ENCODE measurements around the gene HAGHL. TPM values are rescaled to one million over a fixed set of nuclear protein-coding genes. Genes with fewer than 3 reads are reported as not detected.
"Not testable (repeated sequence)": the region's sequence is repeated elsewhere in the genome, so short reads cannot be mapped to it uniquely, and the experiment has no call there.

HAGHL gene
- total RNA-seq, 2 donors from 2014 or later, result 22.2 to 24.5 TPM

DNA sequence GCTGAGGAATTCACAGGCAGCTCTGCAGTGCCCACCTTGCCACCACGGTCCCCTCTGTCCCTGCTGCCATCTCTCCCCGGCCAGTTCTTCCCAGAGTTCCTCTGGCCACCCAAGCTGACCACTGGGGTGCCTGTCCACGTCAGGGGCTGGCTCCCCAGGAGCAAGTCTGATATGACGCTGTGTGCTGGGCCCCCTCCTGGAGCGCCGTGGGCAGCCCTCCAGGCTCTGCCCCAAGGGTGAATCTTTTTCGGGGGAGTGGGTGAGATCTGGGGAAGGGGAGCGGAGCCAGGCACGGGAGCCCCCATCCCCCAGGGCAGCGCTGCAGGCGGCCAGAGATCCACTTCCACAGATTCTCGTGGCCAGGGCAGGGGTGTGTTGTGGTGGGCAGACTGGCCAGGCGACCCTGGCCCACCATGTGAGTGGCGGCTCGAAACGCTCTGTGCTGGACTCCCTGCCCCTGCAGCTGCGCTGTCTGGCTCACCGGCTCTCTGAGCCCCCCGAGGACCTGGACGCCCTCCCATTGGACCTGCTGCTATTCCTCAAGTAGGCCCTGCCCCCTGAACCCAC, 37.4 kb downstream of the HAGHL start:
- Mint-ChIP-seq H3K36me3 (no peaks in the 10 kb centered on the region), H3K27ac (no peak overlapping the region), H3K9me3 (no peaks in the 10 kb centered on the region)
- ATAC-seq, result no peak
- no peak for DNase-seq (ENCODE audit: low spot score in 2 of 2)

DNA sequence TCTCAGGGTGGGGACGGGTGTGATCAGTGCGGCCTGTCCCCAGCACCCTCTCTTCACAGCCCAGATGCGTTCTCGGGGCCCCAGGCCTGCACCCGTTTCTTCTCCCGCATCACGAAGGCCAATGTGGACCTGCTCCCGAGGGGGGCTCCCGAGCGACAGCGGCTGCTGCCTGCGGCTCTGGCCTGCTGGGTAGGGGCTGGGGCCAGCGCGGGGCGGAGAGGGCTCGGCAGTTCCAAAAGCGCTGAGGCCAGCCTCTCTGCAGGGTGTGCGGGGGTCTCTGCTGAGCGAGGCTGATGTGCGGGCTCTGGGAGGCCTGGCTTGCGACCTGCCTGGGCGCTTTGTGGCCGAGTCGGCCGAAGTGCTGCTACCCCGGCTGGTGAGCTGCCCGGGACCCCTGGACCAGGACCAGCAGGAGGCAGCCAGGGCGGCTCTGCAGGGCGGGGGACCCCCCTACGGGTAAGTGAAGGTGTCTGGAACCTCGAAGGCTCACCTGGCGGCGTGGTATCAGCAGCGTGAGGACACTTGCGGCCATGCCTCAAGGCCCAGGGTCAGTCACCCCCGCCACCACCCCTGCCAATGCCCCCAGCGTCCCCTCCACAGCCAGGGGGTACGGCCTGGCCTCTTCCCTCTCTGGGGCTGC, 38.1 kb downstream of the HAGHL start:
- Mint-ChIP-seq H3K36me3 (no peaks in the 10 kb centered on the region), H3K9me3 (no peaks in the 10 kb centered on the region), H3K27ac (no peak overlapping the region)
- ATAC-seq, result no peak
- no peak for DNase-seq (ENCODE audit: low spot score in 2 of 2)

DNA sequence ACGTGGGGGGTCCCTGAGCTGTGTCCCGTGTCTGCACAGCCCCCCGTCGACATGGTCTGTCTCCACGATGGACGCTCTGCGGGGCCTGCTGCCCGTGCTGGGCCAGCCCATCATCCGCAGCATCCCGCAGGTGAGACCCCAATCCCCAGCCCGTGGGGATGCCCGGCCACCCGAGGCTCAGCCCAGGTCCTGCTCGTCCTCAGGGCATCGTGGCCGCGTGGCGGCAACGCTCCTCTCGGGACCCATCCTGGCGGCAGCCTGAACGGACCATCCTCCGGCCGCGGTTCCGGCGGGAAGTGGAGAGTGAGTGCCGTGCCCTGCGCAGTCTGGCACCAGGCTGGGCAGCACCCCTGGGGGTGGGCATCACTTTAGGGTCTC, 38.6 kb downstream of the HAGHL start:
- H3K27ac Mint-ChIP-seq, result no peak overlapping the region
- H3K36me3 Mint-ChIP-seq, result no peaks in the 10 kb centered on the region
- no peak for ATAC-seq
- H3K9me3 Mint-ChIP-seq, result no peaks in the 10 kb centered on the region
- no peak for DNase-seq (ENCODE audit: low spot score in 2 of 2)

- H3K27ac Mint-ChIP-seq, result no peak overlapping the region
- H3K36me3 Mint-ChIP-seq, result no peaks in the 10 kb centered on the region
- no peak for DNase-seq (ENCODE audit: low spot score in 2 of 2)
- ATAC-seq, result no peak
- H3K9me3 Mint-ChIP-seq, result no peaks in the 10 kb centered on the region
Measured at GRCh38 chr16:766008-766819, 39.3 kb downstream of the HAGHL start.

- ATAC-seq (no peak), DNase-seq (ENCODE audit: low spot score in 2 of 2) (no peak)
- Mint-ChIP-seq H3K27ac (no peak overlapping the region), H3K9me3 (no peaks in the 10 kb centered on the region), H3K36me3 (no peaks in the 10 kb centered on the region)
Measured at GRCh38 chr16:766820-767640, 40.1 kb downstream of the HAGHL start.

GRCh38 chr16:767743-768235, 40.9 kb downstream of the HAGHL start:
- H3K36me3 Mint-ChIP-seq, result no peaks in the 10 kb centered on the region
- H3K9me3 Mint-ChIP-seq, result no peaks in the 10 kb centered on the region
- no peak for DNase-seq (ENCODE audit: low spot score in 2 of 2)

GRCh38 chr16:768428-768827, 41.5 kb downstream of the HAGHL start:
- Mint-ChIP-seq H3K27ac (no peak overlapping the region), H3K9me3 (no peaks in the 10 kb centered on the region), H3K36me3 (no peaks in the 10 kb centered on the region)
- ATAC-seq (peak in 1 of 2 donors; percentile 11), DNase-seq (ENCODE audit: low spot score in 2 of 2) (no peak)

More at GRCh38 chr16:767743-768235, 40.9 kb downstream of the HAGHL start:
- H3K27ac Mint-ChIP-seq, result no peak overlapping the region
- ATAC-seq, result no peak

- no peak overlapping the region for H3K27ac Mint-ChIP-seq
- DNase-seq (ENCODE audit: low spot score in 2 of 2) (no peak), ATAC-seq (no peak)
- H3K9me3 Mint-ChIP-seq, result no peaks in the 10 kb centered on the region
- H3K36me3 Mint-ChIP-seq, result no peaks in the 10 kb centered on the region
Measured at GRCh38 chr16:769184-769784, 42.4 kb downstream of the HAGHL start.

DNA sequence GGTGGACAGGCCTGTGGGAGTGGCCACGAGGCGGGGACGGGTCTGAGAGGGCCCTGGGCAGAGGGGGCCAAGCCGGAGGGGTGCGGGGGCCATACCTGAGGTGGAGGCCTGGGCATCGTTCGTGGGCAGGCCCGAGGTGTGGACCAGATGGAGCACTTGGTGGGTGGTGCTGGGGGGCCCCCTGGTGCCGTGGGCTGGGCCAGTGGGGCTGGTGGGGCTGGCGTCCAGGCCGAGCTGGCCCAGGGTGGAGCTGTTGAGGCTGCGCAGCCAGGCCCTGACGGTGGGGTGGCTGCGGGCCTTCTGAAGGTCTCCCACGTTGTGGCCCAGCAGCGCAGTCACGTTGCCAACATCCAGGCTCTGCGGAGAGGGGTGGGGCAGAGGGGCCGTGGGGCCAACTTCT, 43.0 kb downstream of the HAGHL start:
- Mint-ChIP-seq H3K27ac (no peak overlapping the region), H3K36me3 (no peaks in the 10 kb centered on the region), H3K9me3 (no peaks in the 10 kb centered on the region)
- no peak for DNase-seq (ENCODE audit: low spot score in 2 of 2)
- no peak for ATAC-seq

DNA sequence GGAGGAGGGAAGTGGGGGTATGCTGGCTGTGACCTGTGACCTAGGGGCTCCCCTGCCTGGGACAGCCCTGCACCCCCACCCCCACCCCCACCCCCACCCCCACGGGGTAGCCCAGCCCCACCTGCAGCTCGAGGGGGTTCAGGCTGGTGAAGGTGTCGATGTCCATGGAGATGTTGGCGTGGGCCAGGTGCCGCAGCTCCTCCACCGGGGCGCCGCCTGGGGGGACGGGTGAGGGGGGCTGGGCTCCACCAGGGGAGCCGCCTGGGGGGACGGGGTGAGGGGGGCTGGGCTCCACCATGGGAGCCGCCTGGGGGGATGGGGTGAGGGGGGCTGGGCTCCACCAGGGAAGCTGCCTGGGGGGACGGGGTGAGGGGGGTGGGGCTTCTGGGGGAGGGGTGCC, 43.5 kb downstream of the HAGHL start:
- ATAC-seq (no peak), DNase-seq (ENCODE audit: low spot score in 2 of 2) (no peak)
- Mint-ChIP-seq H3K36me3 (no peaks in the 10 kb centered on the region), H3K9me3 (no peaks in the 10 kb centered on the region), H3K27ac (no peak overlapping the region)

GRCh38 chr16:772959-773358, 46.1 kb downstream of the HAGHL start:
- no peaks in the 10 kb centered on the region for H3K9me3 Mint-ChIP-seq
- DNase-seq (ENCODE audit: low spot score in 2 of 2), result no peak
- no peak overlapping the region for H3K27ac Mint-ChIP-seq
- H3K36me3 Mint-ChIP-seq, result no peaks in the 10 kb centered on the region
- ATAC-seq, result no peak

GRCh38 chr16:774086-775001, 47.4 kb downstream of the HAGHL start:
- DNase-seq (ENCODE audit: low spot score in 2 of 2) (no peak), ATAC-seq (no peak)
- Mint-ChIP-seq H3K27ac (no peak overlapping the region), H3K36me3 (no peaks in the 10 kb centered on the region), H3K9me3 (no peaks in the 10 kb centered on the region)

DNA sequence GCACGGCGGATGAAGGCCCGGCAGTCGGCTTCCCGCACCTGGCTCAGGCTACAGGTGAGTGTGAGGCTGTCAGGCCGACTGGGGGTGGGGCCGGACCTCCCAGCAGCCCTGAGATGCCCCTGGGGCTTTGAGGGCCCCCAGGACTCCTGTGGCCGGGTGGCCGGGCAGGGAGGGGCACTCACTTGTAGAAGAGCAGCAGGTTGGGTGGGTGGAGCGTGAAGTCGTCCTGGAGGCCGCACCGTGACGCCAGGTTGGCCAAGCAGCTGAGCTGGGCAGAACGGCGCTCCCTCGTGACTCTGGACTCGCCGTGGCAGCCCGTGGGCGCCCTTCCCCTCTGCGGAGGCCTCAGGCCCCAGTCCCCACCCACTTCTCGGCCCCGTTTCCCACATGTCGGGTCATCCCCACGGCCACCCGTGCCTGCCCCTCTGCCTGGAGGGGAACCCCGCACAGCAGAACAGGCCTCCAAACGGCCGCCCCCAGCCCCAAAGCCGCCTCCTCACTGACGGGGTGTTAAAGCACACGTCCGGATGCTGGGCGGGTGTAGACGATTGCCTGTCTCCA, 48.4 kb downstream of the HAGHL start:
- Mint-ChIP-seq H3K27ac (no peak overlapping the region), H3K36me3 (no peaks in the 10 kb centered on the region), H3K9me3 (no peaks in the 10 kb centered on the region)
- DNase-seq (ENCODE audit: low spot score in 2 of 2), result no peak
- ATAC-seq, result no peak

DNA sequence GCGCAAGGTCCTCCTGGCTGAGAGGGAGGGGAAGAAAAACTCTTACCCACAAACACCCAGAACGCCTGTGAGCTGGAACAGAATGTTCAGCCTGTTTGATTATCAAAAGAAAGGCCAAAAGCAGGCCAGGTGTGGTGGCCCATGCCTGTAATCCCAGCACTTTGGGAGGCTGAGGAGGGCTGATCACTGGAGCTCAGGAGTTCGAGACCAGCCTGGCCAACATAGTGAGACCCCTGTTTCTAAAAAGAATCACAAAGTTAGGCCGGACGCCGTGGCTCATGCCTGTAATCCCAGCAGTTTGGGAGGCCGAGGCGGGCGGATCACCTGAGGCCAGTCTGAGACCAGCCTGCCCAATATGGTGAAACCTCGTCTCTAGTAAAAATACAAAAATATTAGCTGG, 49.4 kb downstream of the HAGHL start:
- not testable (repeated sequence) for ATAC-seq; H3K9me3 Mint-ChIP-seq; H3K27ac Mint-ChIP-seq; DNase-seq (ENCODE audit: low spot score in 2 of 2); H3K36me3 Mint-ChIP-seq

DNA sequence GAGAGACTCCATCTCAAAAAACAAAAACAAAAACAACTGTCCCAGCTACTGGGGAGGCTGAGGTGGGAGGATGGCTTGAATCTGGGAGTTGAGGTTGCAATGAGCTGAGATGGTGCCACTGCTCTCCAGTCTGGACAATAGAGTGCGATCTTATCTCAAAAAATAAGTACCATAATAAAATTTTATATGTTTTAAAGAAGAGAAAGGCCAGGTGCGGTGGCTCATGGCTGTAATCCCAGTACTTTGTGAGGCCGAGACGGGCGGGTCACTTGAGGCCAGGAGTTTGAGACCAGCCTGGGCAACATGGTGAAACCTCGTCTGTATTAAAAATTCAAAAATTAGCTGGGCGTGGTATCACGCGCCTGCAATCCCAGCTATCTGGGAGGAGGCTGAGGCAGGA, 49.9 kb downstream of the HAGHL start:
- Mint-ChIP-seq H3K9me3 (no peaks in the 10 kb centered on the region), H3K36me3 (no peaks in the 10 kb centered on the region), H3K27ac (no peak overlapping the region)
- DNase-seq (ENCODE audit: low spot score in 2 of 2) (no peak), ATAC-seq (no peak)

Measured in activated naive CD4-positive, alpha-beta T cell treated with anti-CD3 and anti-CD28 coated beads, Interleukin-2, amount 50 U/mL, for 72 hours (primary cell).